ENCODE results near the gene PHF21B. TPM values are rescaled to one million over a fixed set of nuclear protein-coding genes. Genes with fewer than 3 reads are reported as not detected.
A peak's percentile ranks its signal among the peaks of the same experiment; 100 is the strongest.

The PHF21B gene
- total RNA-seq, 1 donor from 2014 or later = 37.4 TPM

DNA sequence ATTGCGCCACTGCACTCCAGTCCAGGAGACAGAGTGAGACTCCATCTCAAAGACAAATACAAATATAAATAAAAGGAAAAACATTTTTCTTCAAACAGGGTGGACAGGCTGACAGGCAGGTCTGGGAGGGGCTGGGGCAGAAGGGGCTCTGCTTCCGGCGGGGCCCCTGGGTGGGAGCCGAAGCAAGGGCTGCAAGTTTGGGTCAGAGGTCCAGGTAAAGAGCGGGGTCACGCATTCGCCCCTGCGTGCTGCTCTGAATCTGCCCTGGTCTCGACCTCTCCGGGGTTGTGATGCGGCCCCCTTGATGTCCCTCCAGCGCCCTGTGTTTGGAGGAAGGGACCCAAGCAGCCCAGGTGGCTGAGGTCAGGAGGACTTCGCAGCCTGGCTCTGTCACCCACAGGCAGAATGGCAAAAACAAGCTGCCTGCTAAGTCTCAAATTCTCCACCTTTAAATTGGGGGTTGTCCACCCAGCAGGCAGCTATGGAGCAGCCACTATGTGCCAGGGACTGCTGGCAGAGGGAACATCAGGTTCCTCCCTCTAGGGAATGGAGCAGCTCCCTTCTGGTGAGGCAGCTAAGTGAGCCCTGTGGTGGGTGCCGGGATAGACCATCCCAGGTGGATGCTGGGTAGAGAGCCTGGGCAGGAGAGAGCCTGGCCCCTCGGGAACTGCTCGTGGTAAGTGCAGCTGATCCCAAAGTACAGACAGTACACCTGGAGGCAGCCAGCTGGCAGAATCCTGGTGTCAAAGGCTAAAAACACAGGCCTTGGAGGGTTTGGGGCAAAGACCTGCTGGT is 10.3 kb upstream of the PHF21B start:
- H3K36me3 Mint-ChIP-seq (ENCODE audit: insufficient read depth) = no peaks in the 10 kb centered on the region
- no peak overlapping the region for H3K27ac Mint-ChIP-seq
- H3K4me1 Mint-ChIP-seq (ENCODE audit: low read depth) = no peaks in the 10 kb centered on the region
- H3K9me3 Mint-ChIP-seq (ENCODE audit: low read depth) = no peaks in the 10 kb centered on the region
- no peak for DNase-seq (ENCODE audit: low spot score, unreplicated experiment)
- TF ChIP-seq, protein P1, sequence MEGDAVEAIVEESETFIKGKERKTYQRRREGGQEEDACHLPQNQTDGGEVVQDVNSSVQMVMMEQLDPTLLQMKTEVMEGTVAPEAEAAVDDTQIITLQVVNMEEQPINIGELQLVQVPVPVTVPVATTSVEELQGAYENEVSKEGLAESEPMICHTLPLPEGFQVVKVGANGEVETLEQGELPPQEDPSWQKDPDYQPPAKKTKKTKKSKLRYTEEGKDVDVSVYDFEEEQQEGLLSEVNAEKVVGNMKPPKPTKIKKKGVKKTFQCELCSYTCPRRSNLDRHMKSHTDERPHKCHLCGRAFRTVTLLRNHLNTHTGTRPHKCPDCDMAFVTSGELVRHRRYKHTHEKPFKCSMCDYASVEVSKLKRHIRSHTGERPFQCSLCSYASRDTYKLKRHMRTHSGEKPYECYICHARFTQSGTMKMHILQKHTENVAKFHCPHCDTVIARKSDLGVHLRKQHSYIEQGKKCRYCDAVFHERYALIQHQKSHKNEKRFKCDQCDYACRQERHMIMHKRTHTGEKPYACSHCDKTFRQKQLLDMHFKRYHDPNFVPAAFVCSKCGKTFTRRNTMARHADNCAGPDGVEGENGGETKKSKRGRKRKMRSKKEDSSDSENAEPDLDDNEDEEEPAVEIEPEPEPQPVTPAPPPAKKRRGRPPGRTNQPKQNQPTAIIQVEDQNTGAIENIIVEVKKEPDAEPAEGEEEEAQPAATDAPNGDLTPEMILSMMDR (IDR thresholded peaks at IDR 0.05; ENCODE audit: unreplicated experiment) = no peak
- H3K27me3 Mint-ChIP-seq = peaks cover 26% of the 10 kb centered on the region
- H3K4me3 Mint-ChIP-seq (ENCODE audit: low read depth) = no peak overlapping the region

DNA sequence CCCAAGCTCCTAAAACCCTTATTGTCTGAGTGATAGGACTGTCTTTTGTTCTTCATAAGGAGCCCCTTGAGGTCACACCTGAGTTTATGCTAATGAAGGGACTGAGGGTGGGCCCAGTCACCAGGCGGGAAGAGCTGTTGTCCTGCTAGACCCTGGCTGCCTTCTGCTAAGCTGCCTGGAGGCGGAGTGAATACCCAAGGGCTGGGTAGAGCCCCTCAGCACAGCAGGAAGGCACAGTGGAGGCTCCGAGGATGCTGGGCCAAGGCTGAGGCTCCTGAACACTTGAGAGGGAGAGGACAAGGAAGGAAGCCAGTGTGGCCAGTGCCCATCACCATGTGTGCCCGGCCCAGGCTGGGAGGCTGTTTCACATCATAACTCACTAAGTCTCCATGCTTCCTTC is 4.8 kb upstream of the PHF21B start:
- DNase-seq (ENCODE audit: low spot score, unreplicated experiment) = no peak
- H3K27me3 Mint-ChIP-seq = peaks cover 27% of the 10 kb centered on the region
- no peak overlapping the region for H3K4me3 Mint-ChIP-seq (ENCODE audit: low read depth)
- TF ChIP-seq, protein P1 (IDR thresholded peaks at IDR 0.05; ENCODE audit: unreplicated experiment) = no peak
- no peaks in the 10 kb centered on the region for H3K9me3 Mint-ChIP-seq (ENCODE audit: low read depth)
- H3K36me3 Mint-ChIP-seq (ENCODE audit: insufficient read depth) = no peaks in the 10 kb centered on the region
- H3K4me1 Mint-ChIP-seq (ENCODE audit: low read depth) = peaks cover 5% of the 10 kb centered on the region
- no peak overlapping the region for H3K27ac Mint-ChIP-seq

DNA sequence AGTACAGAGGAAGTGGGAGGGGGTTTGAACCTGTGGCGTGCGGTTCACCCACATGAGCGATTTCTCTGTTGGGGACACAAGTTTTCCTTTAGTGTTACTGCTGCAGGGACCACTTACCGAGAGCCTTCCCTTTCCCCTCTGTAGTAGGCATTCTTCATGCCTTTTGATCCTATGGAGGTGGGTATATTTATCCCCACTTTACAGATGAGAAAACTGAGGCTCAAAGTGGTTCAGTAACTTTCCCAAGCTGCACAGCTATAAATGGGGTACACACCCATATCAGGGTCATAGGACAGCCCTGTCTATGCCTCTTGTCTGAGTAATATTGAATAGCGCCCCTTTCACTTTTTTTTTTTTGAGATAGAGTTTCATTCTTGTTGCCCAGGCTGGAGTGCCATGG is 3.3 kb upstream of the PHF21B start:
- H3K27me3 Mint-ChIP-seq = peaks cover 24% of the 10 kb centered on the region
- peaks cover 5% of the 10 kb centered on the region for H3K4me1 Mint-ChIP-seq (ENCODE audit: low read depth)
- no peak overlapping the region for H3K4me3 Mint-ChIP-seq (ENCODE audit: low read depth)
- no peak for DNase-seq (ENCODE audit: low spot score, unreplicated experiment)
- TF ChIP-seq, protein P1 (IDR thresholded peaks at IDR 0.05; ENCODE audit: unreplicated experiment) = no peak
- no peak overlapping the region for H3K27ac Mint-ChIP-seq
- no peaks in the 10 kb centered on the region for H3K9me3 Mint-ChIP-seq (ENCODE audit: low read depth)
- no peaks in the 10 kb centered on the region for H3K36me3 Mint-ChIP-seq (ENCODE audit: insufficient read depth)

GRCh38 chr22:45010532-45010900 is 711 bp upstream of the PHF21B start:
- no peak for DNase-seq (ENCODE audit: low spot score, unreplicated experiment)
- Mint-ChIP-seq H3K4me3 (ENCODE audit: low read depth) (peak overlapping the region; percentile 94), H3K9me3 (ENCODE audit: low read depth) (no peaks in the 10 kb centered on the region), H3K4me1 (ENCODE audit: low read depth) (peaks cover 14% of the 10 kb centered on the region), H3K27ac (peak overlapping the region; percentile 98), H3K36me3 (ENCODE audit: insufficient read depth) (no peaks in the 10 kb centered on the region), H3K27me3 (peaks cover 18% of the 10 kb centered on the region)
- TF ChIP-seq, protein P1 (IDR thresholded peaks at IDR 0.05; ENCODE audit: unreplicated experiment) = peak; percentile 6

DNA sequence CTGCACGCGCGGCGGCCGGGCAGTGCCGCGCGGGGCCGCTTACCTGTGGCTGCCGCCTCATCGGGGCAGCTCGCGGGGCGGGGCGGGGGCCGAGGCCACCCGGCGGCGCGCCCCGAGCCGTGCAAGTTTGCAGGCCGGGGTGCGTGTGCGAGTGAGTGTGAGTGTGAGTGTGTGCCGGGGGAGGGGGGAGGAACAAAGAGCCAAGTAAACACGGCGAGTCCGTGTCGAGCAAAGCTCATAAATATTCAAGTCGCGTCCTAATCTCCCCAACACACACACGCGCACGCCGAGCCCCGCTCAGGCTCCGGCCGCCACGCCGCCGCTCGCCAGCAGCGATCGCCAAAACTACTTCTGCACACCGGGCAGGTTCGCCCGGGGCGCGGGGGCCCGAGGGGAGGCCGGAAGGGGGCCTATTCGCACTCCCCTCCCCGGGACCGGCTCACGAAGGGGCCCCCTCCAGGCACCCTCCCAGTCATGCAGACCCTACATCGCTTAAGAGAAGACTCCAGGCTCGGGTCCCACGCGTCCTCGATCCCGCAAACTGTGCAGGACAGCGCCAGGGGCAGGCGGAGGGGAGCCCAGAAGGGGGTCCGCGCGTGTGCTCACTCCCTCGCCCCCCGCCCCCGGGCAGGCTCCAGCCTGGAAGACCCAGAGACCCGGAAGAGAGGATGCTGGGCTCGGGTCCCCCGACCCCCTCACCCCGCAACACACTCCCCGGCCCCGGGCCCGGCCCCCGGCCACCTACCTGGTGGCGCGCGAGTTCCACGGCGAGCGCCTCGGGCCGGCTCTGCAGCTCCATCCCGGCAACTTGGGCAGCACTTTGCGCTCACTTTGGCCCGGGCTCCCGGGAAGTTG is 827 bp downstream of the PHF21B start:
- DNase-seq (ENCODE audit: low spot score, unreplicated experiment) = peak; percentile 29
- peak overlapping the region; percentile 64 for H3K27ac Mint-ChIP-seq
- H3K36me3 Mint-ChIP-seq (ENCODE audit: insufficient read depth) = no peaks in the 10 kb centered on the region
- H3K27me3 Mint-ChIP-seq = peaks cover 12% of the 10 kb centered on the region
- peaks cover 27% of the 10 kb centered on the region for H3K4me1 Mint-ChIP-seq (ENCODE audit: low read depth)
- TF ChIP-seq, protein P1 (IDR thresholded peaks at IDR 0.05; ENCODE audit: unreplicated experiment) = no peak
- peak overlapping the region; percentile 73 for H3K4me3 Mint-ChIP-seq (ENCODE audit: low read depth)
- no peaks in the 10 kb centered on the region for H3K9me3 Mint-ChIP-seq (ENCODE audit: low read depth)
